ENCODE results near the gene COL16A1. TPM values are rescaled to one million over a fixed set of nuclear protein-coding genes. Genes with fewer than 3 reads are reported as not detected.

The COL16A1 gene
- polyA plus RNA-seq, 1 of the 3 experiments (the other 2 are of a cell fraction) = 10.4 TPM

DNA sequence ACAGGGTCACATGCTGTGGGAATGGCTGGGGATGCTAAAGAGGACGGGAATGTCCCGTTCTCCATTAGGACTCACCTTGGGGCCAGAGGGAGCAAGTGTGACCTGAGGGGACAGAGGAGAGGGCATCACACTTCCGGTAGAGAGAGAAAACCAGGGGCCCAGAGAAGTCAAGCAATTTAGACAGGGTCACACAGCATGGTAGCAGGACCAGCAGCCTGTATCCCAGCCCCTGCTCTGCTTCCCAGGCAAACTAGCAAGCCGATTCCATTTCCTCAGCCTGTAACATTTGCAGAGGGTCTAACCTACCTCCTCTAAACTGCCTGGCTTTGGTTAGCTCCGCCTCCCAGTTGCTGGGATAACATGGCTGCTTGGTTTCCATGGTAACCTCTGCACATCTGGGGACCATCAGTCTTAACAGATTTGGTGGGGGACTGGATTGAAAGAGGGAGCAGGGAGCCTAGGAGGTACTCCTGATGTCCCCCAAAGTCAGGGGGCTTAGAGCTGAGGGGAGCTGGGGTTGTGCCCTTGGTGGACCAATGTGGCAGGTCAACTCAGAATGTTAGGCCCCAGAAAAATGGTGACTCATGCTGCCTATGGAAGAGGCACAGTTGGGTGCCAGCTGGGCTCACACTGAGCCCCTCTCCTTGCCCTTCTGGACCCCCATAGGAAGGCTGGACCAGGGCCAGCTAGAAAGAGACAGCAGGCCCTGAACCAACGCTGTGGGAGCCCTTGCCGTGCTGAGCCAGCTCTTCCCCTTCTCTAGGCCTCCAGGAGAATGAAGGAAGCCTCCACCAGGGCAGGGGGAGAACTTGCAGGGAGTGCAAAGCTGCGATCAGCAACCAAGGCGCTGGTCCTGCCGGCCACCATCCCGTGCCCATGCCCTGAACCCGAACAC, 9.5 kb downstream of the COL16A1 start:
- TF ChIP-seq RAD21 (IDR thresholded peaks at IDR 0.05; ENCODE audit: low read length) (no peak), MEF2A (IDR thresholded peaks at IDR 0.05; ENCODE audit: borderline replicate concordance, low read depth) (no peak), CHD2 (IDR thresholded peaks at IDR 0.05; ENCODE audit: low read length, partially characterized antibody) (no peak), REST (IDR thresholded peaks at IDR 0.05; ENCODE audit: low read depth, low read length) (no peak), NRF1 (IDR thresholded peaks at IDR 0.05; ENCODE audit: low read depth, low read length) (no peak), FOSL2 (IDR thresholded peaks at IDR 0.05; ENCODE audit: borderline replicate concordance, low read depth) (no peak), NFIC (IDR thresholded peaks at IDR 0.05; ENCODE audit: borderline replicate concordance) (no peak), SMC3 (IDR thresholded peaks at IDR 0.05; ENCODE audit: low read depth, low read length) (no peak), POLR2AphosphoS5 (IDR thresholded peaks at IDR 0.05; ENCODE audit: low read depth, low read length) (no peak), RFX5 (IDR thresholded peaks at IDR 0.05; ENCODE audit: low read length) (no peak), MXI1 (IDR thresholded peaks at IDR 0.05; ENCODE audit: low read depth, low read length) (no peak)
- TF ChIP-seq, protein P1, sequence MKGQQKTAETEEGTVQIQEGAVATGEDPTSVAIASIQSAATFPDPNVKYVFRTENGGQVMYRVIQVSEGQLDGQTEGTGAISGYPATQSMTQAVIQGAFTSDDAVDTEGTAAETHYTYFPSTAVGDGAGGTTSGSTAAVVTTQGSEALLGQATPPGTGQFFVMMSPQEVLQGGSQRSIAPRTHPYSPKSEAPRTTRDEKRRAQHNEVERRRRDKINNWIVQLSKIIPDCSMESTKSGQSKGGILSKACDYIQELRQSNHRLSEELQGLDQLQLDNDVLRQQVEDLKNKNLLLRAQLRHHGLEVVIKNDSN (IDR thresholded peaks at IDR 0.05; ENCODE audit: borderline replicate concordance, low read depth) = no peak
- TF ChIP-seq, protein P2, sequence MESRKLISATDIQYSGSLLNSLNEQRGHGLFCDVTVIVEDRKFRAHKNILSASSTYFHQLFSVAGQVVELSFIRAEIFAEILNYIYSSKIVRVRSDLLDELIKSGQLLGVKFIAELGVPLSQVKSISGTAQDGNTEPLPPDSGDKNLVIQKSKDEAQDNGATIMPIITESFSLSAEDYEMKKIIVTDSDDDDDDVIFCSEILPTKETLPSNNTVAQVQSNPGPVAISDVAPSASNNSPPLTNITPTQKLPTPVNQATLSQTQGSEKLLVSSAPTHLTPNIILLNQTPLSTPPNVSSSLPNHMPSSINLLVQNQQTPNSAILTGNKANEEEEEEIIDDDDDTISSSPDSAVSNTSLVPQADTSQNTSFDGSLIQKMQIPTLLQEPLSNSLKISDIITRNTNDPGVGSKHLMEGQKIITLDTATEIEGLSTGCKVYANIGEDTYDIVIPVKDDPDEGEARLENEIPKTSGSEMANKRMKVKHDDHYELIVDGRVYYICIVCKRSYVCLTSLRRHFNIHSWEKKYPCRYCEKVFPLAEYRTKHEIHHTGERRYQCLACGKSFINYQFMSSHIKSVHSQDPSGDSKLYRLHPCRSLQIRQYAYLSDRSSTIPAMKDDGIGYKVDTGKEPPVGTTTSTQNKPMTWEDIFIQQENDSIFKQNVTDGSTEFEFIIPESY (IDR thresholded peaks at IDR 0.05; ENCODE audit: borderline replicate concordance, low read depth) = no peak
- TF ChIP-seq, protein P3, sequence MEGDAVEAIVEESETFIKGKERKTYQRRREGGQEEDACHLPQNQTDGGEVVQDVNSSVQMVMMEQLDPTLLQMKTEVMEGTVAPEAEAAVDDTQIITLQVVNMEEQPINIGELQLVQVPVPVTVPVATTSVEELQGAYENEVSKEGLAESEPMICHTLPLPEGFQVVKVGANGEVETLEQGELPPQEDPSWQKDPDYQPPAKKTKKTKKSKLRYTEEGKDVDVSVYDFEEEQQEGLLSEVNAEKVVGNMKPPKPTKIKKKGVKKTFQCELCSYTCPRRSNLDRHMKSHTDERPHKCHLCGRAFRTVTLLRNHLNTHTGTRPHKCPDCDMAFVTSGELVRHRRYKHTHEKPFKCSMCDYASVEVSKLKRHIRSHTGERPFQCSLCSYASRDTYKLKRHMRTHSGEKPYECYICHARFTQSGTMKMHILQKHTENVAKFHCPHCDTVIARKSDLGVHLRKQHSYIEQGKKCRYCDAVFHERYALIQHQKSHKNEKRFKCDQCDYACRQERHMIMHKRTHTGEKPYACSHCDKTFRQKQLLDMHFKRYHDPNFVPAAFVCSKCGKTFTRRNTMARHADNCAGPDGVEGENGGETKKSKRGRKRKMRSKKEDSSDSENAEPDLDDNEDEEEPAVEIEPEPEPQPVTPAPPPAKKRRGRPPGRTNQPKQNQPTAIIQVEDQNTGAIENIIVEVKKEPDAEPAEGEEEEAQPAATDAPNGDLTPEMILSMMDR (IDR thresholded peaks at IDR 0.05) = no peak
- H3K4me2 ChIP-seq = no peak overlapping the region
- no peaks in the 10 kb centered on the region for H3K9me3 ChIP-seq
- peak; percentile 75 for DNase-seq
- H3K4me3 ChIP-seq (ENCODE audit: low read depth in 2 of 2, low read length in 1 of 2) = no peak overlapping the region
- peaks cover 13 to 34% of the 10 kb centered on the region in 2 experiments; a peak in 3 of 4 replicates for H3K4me1 ChIP-seq (ENCODE audit: control insufficient read depth in 1 of 2, insufficient read depth in 2 of 2, low read depth in 1 of 2, low read length in 1 of 2)
- ChIA-PET POLR2A (no interaction called here), CTCF (interaction anchor here (1.1 to 3.8 kb wide), 6 partner anchors 10 to 94 kb away, joined by 3 to 23 read pairs (median 4); partner anchors contain the start of gene COL16A1)
- no peaks in the 10 kb centered on the region for H4K20me1 ChIP-seq (ENCODE audit: insufficient read depth)
- no peaks in the 10 kb centered on the region for H3K79me2 ChIP-seq (ENCODE audit: insufficient read depth)
- no peaks in the 10 kb centered on the region for H3K27me3 ChIP-seq (ENCODE audit: insufficient read depth)
- no peak overlapping the region for H2AFZ ChIP-seq (ENCODE audit: low read depth)
- 93% methylated on average over 5 of the region's 12 CpGs for WGBS (ENCODE audit: low lambda C conversion rate)
- no peak overlapping the region for H3K27ac ChIP-seq (ENCODE audit: low read depth in 2 of 2, low read length in 1 of 2)
- no peaks in the 10 kb centered on the region for H3K36me3 ChIP-seq (replicated peaks in 1 of 2; ENCODE audit: control insufficient read depth in 1 of 2, insufficient read depth in 2 of 2, low read length in 1 of 2)
- H3K9ac ChIP-seq = no peak overlapping the region
- no peaks in the 10 kb centered on the region for H3K9me2 ChIP-seq
- H3F3A ChIP-seq (replicated peaks; ENCODE audit: insufficient read depth) = peaks cover 3% of the 10 kb centered on the region

All from SK-N-SH (cell line).